GM21367 (cell line): ENCODE results near the gene OTOP3.

Experiments
- ATAC-seq: cut with Tn5 transposase; IDR thresholded peaks from one replicate; pipeline ENCODE4 v1.9.1; 2021; ENCODE audit not compliant: unreplicated experiment

Gene OTOP3

GRCh38 chr17:74916136-74916850, 19.4 kb upstream of the OTOP3 start:
- ATAC-seq, result no peak

- no peak for ATAC-seq
Measured at GRCh38 chr17:74916851-74917199, 18.9 kb upstream of the OTOP3 start.

GRCh38 chr17:74917430-74917829, 18.3 kb upstream of the OTOP3 start:
- ATAC-seq, result no peak

- no peak for ATAC-seq
Measured at GRCh38 chr17:74918906-74919305, 16.8 kb upstream of the OTOP3 start.

GRCh38 chr17:74919440-74920305, 16.0 kb upstream of the OTOP3 start:
- ATAC-seq, result no peak

GRCh38 chr17:74920306-74920620, 15.4 kb upstream of the OTOP3 start:
- ATAC-seq, result no peak

- ATAC-seq, result no peak
Measured at GRCh38 chr17:74920642-74921025, 15.1 kb upstream of the OTOP3 start.

GRCh38 chr17:74921026-74921681, 14.5 kb upstream of the OTOP3 start:
- no peak for ATAC-seq

GRCh38 chr17:74921769-74922168, 13.9 kb upstream of the OTOP3 start:
- no peak for ATAC-seq

GRCh38 chr17:74922172-74922571, 13.5 kb upstream of the OTOP3 start:
- no peak for ATAC-seq

- ATAC-seq, result no peak
Measured at GRCh38 chr17:74922694-74923537, 12.8 kb upstream of the OTOP3 start, which contains the start of gene USH1G. Gene USH1G (minus strand): TSS chr17:74923255. CDS start chr17:74923073, 182 bp downstream.

- no peak for ATAC-seq
Measured at GRCh38 chr17:74923538-74924249, 12.0 kb upstream of the OTOP3 start.

GRCh38 chr17:74924250-74924948, 11.3 kb upstream of the OTOP3 start, which contains the start of gene OTOP2:
Gene OTOP2 (plus strand): TSS chr17:74924273. CDS start chr17:74924633, 360 bp downstream.
- ATAC-seq, result no peak

GRCh38 chr17:74925242-74925641, 10.5 kb upstream of the OTOP3 start:
- ATAC-seq, result no peak

- ATAC-seq, result no peak
Measured at GRCh38 chr17:74928786-74929185, 6.9 kb upstream of the OTOP3 start.

- ATAC-seq, result no peak
Measured at GRCh38 chr17:74930535-74931036, 5.1 kb upstream of the OTOP3 start.

GRCh38 chr17:74935048-74935447, 650 bp upstream of the OTOP3 start:
- ATAC-seq, result no peak

GRCh38 chr17:74936470-74936799, 737 bp downstream of the OTOP3 start:
- no peak for ATAC-seq
